ENCODE measurements around the gene UNC5C.
"Not testable (repeated sequence)": the region's sequence is repeated elsewhere in the genome, so short reads cannot be mapped to it uniquely, and the experiment has no call there.

The UNC5C gene

DNA sequence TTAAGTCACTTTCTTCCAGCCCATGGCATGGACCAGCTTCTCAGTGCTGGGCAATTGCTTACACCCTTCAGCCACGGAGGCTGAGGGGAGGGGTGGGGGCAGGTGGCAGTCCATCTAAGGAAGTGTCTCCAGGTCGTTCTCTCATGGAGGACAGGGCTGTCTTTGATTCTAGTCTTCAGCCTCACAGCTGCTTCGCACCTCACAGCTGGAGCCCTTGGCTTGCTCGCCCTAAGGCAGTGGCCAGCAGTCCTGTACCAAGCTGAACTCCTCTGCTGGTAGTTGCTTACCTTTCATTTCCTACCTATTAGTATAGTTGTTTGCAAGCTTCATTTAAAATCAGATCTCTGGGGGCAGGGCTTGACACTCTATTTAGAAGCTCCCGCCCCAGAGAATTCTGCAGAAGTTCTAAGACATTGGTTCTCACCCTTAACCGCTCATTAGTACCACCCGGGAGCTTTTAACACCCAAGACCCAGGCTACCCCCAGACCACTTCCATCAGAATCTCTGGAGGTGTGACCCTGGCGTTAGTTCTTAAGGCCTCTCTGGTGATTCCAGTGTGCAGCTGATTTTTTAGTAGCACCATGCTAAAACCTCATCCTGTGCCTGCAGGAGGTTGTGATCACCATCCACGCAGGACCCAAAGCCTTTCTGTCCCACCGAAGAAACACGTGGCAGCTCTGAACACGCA lies 386.8 kb downstream of the UNC5C start:
- no peak for DNase-seq

DNA sequence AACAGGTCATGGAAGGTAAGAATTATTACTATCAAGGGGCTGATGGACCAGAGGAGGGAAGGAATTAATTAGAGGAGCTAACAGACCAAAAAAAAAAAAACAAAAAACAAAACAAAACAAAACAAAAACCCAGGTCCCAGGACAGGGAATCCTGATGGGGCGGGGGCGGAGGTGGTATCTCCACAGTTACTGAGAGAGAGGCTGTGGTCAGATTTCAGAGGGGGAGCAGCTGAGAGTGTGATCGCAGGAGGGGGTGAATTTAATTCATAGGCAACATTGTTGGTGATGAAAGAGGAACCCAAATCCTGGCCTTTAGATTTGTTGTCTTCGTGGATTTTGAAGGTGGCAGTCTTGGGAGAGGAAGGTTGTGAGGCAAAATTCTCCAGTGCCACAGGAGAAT lies 389.4 kb downstream of the UNC5C start:
- no peak for DNase-seq

DNA sequence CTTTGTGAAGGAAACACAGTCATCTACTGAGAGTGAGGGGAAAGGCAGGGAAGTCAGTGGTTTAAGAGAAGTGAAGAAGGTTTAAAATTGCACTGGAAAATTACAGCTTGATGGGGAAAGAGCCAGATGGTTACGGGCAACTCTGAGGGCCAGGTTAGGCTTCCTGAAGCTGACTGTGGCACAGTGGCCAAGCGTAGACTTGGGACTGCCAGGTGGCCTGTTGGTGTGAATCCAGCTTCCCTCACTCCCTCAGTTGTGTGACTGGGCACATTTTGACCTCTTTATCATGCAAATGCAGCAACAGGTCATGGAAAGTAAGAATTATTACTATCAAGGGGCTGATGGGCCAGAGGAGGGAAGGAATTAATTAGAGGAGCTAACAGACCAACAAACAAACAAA lies 390.1 kb downstream of the UNC5C start:
- DNase-seq: no peak

DNA sequence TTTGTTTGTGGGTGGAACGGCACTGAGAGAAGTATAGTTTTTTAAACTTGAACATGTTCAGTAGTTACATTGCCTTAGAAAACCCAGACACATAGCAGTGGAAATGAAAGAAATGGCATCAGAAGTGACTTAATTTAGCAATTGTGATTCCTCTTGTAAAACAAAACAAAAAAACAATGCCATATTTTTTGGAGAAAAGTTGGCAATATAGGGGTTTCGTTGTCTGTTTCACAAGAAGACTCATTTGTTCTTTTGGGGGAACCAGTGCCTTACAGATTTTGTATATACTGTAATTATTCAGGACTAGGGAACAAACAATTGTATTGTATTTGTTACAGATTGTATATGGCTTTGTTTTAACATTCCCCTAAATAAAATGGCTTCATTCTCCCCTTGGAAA lies 390.7 kb downstream of the UNC5C start:
- no peak for DNase-seq

DNA sequence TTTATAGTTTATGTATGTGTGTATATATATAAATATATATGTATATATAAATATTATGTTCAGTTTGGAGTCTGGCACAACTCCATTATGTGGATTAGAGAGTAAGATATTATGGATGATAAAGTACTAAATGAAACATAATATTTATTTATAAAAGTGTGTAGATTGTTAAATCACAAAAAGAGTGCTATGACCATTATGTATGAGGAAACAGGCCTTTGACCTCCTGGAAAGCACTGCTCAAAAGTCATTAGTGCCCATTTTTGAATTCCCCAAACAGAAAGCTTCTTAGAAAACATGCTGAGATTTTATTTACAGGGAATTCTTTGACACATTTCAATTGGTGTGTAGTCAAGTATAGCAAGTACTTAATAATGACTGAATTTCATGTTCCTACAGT lies 391.2 kb downstream of the UNC5C start:
- DNase-seq: no peak

DNA sequence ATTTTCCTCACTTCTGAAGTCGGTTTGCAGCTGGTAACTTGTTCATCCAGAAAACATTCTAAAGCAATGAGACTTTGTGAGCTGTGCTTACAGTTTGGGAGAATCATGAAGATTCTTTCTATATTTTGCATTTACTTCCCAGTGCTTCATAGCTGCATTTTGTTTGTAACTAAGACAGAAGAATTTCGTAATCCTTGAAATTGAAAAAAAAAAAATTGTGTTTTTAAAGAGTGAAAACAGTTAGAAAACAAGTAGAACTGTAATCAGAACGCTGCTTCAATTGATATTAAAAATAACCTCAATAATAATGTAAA lies 392.4 kb downstream of the UNC5C start:
- DNase-seq: no peak

DNA sequence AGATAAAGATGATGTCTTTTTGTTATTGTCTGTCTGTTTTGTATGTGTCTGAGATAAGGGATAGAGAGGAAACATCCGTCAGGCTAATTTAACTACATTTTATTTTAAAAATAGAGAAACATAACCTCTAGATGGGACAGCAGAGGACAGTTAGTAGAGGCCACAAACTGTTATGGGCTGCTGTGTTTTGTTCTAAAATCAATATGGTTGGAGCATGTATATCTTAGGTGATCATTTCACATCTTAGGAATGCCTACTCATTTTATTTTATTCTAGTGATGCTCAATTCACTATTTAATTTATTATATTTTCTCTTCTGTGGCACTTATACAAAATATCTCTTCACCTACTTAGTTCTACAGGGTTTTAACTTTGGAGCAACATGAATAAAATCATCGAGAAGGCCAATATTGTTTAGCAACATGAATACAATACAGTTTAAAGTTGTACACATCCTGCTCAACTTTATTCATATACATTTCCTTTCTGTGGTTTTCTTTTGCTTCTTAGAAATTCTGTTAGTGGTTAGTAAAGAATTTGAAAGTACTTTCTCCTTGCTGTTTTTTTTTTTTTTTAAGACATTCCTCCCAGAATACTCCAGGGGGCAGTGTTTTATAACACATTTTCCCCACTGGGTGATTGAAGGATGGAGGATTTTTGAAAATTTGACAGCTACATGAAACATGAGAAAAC lies 392.9 kb downstream of the UNC5C start:
- no peak for DNase-seq

DNA sequence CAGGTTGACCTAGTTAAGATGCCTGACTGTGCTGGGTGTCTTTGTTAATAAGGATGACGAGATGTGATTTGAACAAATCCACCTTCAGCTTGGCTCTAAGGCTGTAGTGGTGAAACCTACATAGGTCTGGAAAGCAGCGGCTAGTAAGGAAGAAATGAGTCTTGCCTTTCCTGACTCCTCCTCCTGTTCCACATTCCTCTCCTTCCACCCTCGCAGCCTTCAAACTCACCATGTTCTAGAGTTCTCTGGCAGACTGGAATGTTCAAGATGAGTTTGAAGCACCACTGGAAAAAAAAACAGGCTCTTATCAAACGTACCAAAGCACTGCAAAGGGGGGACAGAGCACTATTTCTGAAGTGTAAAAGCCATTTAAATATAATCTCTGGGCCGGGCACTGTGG lies 395.6 kb downstream of the UNC5C start:
- DNase-seq: no peak

DNA sequence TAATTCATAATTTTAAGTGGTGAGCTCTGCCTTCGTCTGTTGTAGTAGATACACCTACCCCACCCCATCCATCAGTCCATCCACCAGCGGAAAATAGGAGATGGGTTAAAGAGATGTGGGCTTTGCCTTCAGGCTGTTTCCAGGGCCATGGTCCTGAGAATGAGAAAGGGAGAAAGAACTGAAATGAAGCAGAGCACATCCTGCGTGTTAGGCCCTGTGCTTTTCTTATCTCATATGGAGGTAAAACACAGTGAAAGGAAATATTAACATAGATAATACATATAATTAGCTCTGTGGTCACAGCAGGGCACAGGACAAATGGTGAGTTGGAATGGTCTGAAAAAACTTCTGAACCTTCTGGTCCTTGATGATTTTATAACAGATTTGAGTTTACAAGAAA lies 397.5 kb downstream of the UNC5C start:
- no peak for DNase-seq

DNA sequence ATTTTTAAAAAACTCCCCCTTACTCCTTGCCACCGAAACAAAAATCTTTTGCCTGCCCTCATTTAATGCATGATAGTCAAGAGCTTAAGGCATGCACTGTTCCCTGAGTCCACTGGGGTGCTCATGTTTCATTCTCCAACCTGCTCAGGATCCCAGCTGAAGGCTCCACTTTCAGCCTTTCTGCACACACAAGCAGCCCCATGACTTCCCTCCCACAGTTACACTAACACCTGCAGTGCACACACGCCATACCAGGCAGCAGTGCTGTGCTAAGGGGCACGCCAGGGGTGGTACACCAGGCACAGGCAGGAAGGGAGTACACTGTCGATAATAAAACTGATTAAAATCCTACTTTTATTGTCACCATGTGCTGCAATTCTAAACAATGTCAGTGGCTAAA lies 405.8 kb downstream of the UNC5C start:
- no peak for DNase-seq

DNA sequence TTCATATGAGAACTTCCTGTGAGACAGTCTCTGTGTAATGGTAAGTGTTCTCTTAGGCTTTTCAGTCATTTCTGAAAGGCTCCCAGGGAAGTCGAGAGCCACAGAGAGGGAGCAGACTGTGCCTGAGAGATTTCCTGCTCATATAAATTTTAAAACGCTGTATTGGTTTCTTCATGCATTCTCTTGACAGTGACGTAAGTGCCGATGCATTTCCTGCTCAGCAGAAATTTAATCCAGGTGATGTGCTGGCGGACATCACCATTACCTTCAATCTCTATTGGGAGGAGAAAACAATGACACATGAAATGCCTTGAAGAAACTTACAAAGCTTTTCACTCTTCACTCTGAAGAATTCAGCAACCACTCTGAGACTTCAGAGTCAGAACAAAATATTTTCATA lies 407.4 kb downstream of the UNC5C start:
- no peak for DNase-seq

DNA sequence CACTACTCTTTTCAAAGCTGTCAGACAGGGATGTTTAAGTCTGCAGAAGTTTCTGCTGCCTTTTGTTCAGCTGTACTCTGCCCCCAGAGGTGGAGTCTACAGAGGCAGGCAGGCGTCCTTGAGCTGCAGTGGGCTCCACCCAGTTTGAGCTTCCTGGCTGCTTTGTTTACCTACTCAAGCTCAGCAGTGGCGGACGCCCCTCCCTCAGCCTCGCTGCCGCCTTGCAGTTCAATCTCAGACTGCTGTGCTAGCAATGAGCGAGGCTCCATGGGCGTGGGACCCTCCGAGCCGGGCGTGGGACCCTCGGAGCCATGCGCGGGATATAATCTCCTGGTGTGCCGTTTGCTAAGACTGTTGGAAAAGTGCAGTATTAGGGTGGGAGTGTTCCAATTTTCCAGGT lies 409.3 kb downstream of the UNC5C start:
- DNase-seq: not testable (repeated sequence)

DNA sequence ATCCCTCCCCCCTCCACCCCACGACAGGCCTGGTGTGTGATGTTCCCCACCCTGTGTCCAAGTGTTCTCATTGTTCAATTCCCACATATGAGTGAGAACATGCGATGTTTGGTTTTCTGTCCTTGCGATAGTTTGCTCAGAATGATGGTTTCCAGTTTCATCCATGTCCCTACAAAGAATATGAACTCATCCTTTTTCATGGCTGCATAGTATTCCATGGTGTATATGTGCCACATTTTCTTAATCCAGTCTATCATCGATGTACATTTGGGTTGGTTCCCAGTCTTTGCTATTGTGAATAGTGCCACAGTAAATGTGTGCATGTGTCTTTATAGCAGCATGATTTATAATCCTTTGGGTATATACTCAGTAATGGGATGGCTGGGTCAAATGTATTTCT lies 414.8 kb downstream of the UNC5C start:
- not testable (repeated sequence) for DNase-seq

DNA sequence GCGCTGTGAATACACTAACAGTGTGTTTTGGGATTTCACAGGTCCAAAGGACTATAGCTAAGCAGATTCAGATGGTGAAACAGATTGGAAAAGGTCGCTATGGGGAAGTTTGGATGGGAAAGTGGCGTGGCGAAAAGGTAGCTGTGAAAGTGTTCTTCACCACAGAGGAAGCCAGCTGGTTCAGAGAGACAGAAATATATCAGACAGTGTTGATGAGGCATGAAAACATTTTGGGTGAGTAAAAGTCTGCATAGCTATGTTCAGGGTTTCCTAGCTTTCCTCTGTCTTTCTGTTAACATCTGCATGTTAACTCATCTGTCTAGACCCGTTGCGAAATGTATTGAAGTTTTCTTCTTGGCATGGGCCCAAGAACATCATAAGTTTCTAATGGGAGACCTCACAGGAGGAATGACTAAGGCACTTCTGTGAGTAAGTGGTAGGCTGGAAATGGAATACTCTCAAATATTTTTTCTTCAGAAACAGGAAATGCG lies 418.9 kb downstream of the UNC5C start:
- DNase-seq: peak; percentile 58

DNA sequence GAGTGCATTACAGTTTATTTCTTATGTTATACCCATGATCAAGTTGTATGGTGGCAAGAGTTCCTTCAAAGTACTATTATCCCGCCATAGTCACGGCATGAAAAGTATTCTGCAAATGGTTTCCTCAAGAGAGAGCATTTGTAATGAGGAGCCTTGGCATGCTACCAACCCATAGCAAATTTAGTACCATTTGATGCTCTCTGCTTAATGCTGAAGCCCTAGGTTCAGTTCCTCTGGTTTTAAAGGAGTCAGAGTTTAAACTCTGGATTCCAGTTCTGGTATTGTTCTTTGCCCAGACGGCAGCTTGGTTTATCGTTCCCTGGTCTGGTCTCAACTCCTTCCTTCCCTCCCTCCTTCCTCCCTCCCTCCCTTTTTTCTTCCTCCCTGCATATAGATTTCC lies 419.7 kb downstream of the UNC5C start:
- DNase-seq: no peak

DNA sequence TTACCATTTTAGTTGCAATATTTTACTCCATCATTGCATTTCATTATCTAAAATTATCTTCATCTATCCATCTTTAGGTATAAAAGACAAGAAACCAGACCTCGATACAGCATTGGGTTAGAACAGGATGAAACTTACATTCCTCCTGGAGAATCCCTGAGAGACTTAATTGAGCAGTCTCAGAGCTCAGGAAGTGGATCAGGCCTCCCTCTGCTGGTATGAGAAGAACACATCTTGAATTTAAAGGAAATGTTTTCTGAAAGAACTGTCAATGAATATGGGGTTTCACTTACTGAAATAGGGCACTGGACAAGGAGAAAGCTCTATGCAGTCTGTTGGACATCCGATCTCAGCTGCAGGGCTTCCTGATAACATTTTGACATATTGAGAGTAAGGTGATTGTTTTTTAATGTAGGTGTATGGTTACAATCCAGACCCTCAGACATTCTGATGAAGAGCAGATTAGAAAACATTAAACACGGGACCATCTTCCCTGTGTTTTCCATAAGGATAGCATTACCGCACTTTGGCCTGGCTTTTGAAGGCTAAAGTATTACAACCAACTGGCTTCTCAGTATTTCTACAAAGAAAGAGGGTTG lies 423.8 kb downstream of the UNC5C start:
- peak; percentile 36 for DNase-seq

DNA sequence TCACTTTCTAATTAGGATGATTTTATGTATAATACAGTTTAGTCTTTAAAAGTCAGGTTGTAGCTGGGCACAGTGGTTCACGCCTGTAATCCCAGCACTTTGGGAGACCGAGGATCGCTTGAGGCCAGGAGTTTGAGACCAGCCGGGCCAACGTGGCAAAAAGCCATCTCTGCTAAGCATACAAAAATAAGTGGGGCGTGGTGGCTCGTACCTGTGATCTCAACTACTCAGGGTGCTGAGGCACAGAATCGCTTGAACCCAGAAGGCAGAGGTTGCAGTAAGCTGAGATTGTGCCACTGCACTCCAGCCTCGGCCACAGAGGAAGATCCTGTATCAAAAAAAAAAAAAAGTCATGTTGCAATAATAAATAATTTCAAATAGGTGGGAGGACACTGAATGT lies 426.8 kb downstream of the UNC5C start:
- DNase-seq: no peak

DNA sequence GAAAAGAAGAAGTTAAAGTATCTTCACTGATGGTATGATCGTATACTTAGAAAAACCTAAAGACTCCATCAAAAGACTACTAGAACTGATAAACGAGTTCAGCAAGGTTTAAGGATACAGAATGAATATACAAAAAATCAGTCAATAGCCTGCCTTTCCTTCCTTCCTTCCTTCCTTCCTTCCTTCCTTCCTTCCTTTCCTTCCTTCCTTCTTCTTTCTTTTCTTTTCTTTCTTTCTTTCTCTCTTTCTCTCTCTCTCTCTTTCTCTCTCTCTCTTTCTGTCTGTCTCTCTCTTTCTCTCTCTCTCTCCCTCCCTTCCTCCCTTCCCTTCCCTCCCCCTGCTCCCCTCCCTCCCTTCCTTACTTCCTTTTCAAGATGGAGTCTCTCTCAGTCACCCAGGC lies 428.3 kb downstream of the UNC5C start:
- DNase-seq: no peak

DNA sequence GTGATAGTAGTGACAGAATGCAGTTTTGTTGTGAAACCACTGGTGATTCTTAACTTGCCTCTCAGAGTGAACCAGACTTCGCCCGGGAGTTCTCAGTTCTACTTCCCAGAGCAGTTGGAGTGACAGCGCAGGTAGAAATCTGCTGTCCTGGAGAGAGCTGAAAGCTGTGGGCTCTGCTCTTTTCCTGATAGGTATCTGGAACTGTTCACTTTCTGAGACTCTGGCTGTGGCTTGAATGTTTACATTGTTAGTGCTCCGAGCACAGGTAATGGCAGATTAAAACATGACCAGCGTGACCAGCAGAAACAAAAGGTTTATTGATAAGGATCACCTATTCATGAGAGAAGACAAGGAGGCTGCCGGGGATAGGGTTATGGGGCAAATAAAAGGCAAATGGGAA lies 430.3 kb downstream of the UNC5C start:
- no peak for DNase-seq

DNA sequence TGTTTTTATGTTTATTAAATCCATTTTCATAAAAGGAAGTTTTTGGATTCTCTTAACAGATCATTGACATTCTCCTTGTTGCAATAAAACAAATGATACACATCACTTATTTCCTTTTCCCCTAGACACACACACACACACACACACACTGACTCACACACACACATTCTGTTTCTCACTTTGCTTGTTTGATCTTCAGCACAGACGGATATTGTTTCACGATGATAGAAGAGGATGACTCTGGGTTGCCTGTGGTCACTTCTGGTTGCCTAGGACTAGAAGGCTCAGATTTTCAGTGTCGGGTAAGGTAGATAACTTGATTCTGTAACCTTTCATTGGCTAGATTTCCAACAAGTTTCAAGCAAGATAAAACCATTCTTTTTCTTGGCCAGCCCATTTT lies 434.3 kb downstream of the UNC5C start:
- no peak for DNase-seq

Measured in femur (tissue), 1 donor.